Type B pancreatic cell (in vitro differentiated cells): Measurements from ENCODE around the gene GAR1. TPM values are rescaled to one million over a fixed set of nuclear protein-coding genes. Genes with fewer than 3 reads are reported as not detected.

Experiments used
- DNase-seq: peaks from one replicate; pipeline ENCODE4 v3.0.0; 2021; ENCODE audit warnings: mixed read lengths; ENCODE audit not compliant: unreplicated experiment; ENCODE audit errors: extremely low spot score
- H3K27ac Mint-ChIP-seq: 2 replicates; pipeline ENCODE4 v1.8.0; 2021; ENCODE audit warnings: mild to moderate bottlenecking, mixed read lengths
- H3K27me3 Mint-ChIP-seq: 2 replicates; pipeline ENCODE4 v1.8.0; 2021; ENCODE audit warnings: mixed read lengths
- H3K36me3 Mint-ChIP-seq: 2 replicates; pipeline ENCODE4 v1.8.0; 2021; ENCODE audit warnings: mixed read lengths
- H3K4me1 Mint-ChIP-seq: one replicate; pipeline ENCODE4 v1.8.0; 2021; ENCODE audit warnings: mixed read lengths; ENCODE audit not compliant: unreplicated experiment
- H3K4me3 Mint-ChIP-seq: 2 replicates; pipeline ENCODE4 v1.8.0; 2021; ENCODE audit warnings: mild to moderate bottlenecking, mixed read lengths
- H3K9me3 Mint-ChIP-seq: 2 replicates; pipeline ENCODE4 v1.8.0; 2021; ENCODE audit warnings: mixed read lengths
- CTCF ChIP-seq: fragments of 200-600 bp; sonication (generic); conservative IDR thresholded peaks from 2 replicates; pipeline ENCODE4 v1.5.0; 2021; ENCODE audit warnings: antibody characterized with exemption, mild to moderate bottlenecking
- total RNA-seq: library from RNA; stranded (reverse); gene quantifications from 2 replicates; pipeline ENCODE4 v1.2.1, GENCODE V29; 2021; ENCODE audit warnings: low replicate concordance

GAR1 gene
- total RNA-seq, 1 donor from 2014 or later = 27.9 TPM

GRCh38 chr4:109811707-109812106 lies 3.9 kb upstream of the GAR1 start:
- H3K36me3 Mint-ChIP-seq = peaks cover 3% of the 10 kb centered on the region
- H3K27ac Mint-ChIP-seq = peak overlapping the region; percentile 79
- H3K9me3 Mint-ChIP-seq = no peaks in the 10 kb centered on the region
- H3K27me3 Mint-ChIP-seq = peaks cover 2% of the 10 kb centered on the region
- no peak overlapping the region for H3K4me3 Mint-ChIP-seq
- H3K4me1 Mint-ChIP-seq = peaks cover 17% of the 10 kb centered on the region
- DNase-seq = no peak
- TF ChIP-seq CTCF = no peak

GRCh38 chr4:109816082-109816442 lies 500 bp downstream of the GAR1 start:
- Mint-ChIP-seq H3K27me3 (peaks cover under 1% of the 10 kb centered on the region), H3K9me3 (no peaks in the 10 kb centered on the region), H3K27ac (peak overlapping the region; percentile 98), H3K4me1 (peaks cover 30% of the 10 kb centered on the region), H3K4me3 (peak overlapping the region; percentile 99), H3K36me3 (peaks cover 24% of the 10 kb centered on the region)
- no peak for TF ChIP-seq CTCF
- no peak for DNase-seq

GRCh38 chr4:109816894-109817293 lies 1.3 kb downstream of the GAR1 start:
- Mint-ChIP-seq H3K9me3 (no peaks in the 10 kb centered on the region), H3K4me1 (peaks cover 27% of the 10 kb centered on the region), H3K4me3 (peak overlapping the region; percentile 99), H3K27ac (peak overlapping the region; percentile 98), H3K36me3 (peaks cover 25% of the 10 kb centered on the region), H3K27me3 (no peaks in the 10 kb centered on the region)
- no peak for TF ChIP-seq CTCF
- no peak for DNase-seq

- H3K36me3 Mint-ChIP-seq = peaks cover 29% of the 10 kb centered on the region
- H3K27ac Mint-ChIP-seq = no peak overlapping the region
- no peaks in the 10 kb centered on the region for H3K27me3 Mint-ChIP-seq
- no peak for DNase-seq
- H3K9me3 Mint-ChIP-seq = no peaks in the 10 kb centered on the region
- H3K4me3 Mint-ChIP-seq = peak overlapping the region; percentile 44
- TF ChIP-seq CTCF = no peak
- peaks cover 27% of the 10 kb centered on the region for H3K4me1 Mint-ChIP-seq
Observed at GRCh38 chr4:109818268-109818667, 2.7 kb downstream of the GAR1 start.

- Mint-ChIP-seq H3K36me3 (peaks cover 35% of the 10 kb centered on the region), H3K9me3 (no peaks in the 10 kb centered on the region), H3K4me3 (no peak overlapping the region), H3K27me3 (no peaks in the 10 kb centered on the region), H3K4me1 (peaks cover 27% of the 10 kb centered on the region), H3K27ac (no peak overlapping the region)
- no peak for TF ChIP-seq CTCF
- no peak for DNase-seq
Observed at GRCh38 chr4:109820563-109820962, 5.0 kb downstream of the GAR1 start.

- no peak overlapping the region for H3K4me3 Mint-ChIP-seq
- H3K9me3 Mint-ChIP-seq = no peaks in the 10 kb centered on the region
- peaks cover 22% of the 10 kb centered on the region for H3K4me1 Mint-ChIP-seq
- no peak for TF ChIP-seq CTCF
- H3K36me3 Mint-ChIP-seq = peaks cover 34% of the 10 kb centered on the region
- H3K27me3 Mint-ChIP-seq = no peaks in the 10 kb centered on the region
- no peak for DNase-seq
- H3K27ac Mint-ChIP-seq = no peak overlapping the region
Observed at GRCh38 chr4:109821185-109821584, 5.6 kb downstream of the GAR1 start.
